PC-9 (cell line): Measurements from ENCODE around the gene ATL1.

Experiments used
- EZH2 ChIP-seq: fragments of 200-600 bp; sonication (generic); IDR thresholded peaks from 2 replicates; pipeline ENCODE4 v1.8.0; 2017; ENCODE audit warnings: antibody characterized with exemption, low read depth
- TF ChIP-seq, protein P1 (sequence below): fragments of 200-600 bp; sonication (generic); conservative IDR thresholded peaks from 2 replicates; pipeline ENCODE4 v1.6.1; 2017; ENCODE audit warnings: mixed run types, antibody characterized with exemption, mild to moderate bottlenecking, moderate library complexity

DNA sequence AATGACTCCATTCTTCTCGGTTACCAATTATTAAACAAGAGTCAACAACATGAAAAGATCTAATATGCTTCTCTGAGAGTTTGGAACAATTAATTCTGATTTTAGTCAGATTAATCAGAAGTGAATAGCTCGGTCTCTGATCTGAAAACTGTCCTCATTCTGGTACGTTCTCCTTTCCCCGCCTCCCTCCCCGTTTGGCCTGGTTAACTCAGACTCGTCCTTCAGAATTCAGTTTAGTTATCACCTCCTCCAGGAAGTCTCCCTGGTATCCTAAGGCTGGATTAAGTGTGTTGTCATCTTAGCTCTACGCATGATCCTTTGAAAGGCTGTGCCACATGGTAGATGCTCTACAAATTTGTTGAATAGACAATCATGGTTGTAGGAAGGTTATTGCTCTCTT, 49.8 kb upstream of the ATL1 start:
- TF ChIP-seq EZH2, result no peak
- TF ChIP-seq, protein P1, sequence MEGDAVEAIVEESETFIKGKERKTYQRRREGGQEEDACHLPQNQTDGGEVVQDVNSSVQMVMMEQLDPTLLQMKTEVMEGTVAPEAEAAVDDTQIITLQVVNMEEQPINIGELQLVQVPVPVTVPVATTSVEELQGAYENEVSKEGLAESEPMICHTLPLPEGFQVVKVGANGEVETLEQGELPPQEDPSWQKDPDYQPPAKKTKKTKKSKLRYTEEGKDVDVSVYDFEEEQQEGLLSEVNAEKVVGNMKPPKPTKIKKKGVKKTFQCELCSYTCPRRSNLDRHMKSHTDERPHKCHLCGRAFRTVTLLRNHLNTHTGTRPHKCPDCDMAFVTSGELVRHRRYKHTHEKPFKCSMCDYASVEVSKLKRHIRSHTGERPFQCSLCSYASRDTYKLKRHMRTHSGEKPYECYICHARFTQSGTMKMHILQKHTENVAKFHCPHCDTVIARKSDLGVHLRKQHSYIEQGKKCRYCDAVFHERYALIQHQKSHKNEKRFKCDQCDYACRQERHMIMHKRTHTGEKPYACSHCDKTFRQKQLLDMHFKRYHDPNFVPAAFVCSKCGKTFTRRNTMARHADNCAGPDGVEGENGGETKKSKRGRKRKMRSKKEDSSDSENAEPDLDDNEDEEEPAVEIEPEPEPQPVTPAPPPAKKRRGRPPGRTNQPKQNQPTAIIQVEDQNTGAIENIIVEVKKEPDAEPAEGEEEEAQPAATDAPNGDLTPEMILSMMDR, result no peak
